Cardiac fibroblast (primary cell): ENCODE results near the gene ARHGEF17.

Source experiments
- DNase-seq, 2 donors: peaks; one replicate each; pipeline versions ENCODE4 v3.0.0 to v3.0.0-alpha.2; 2010; ENCODE audit warnings: low read depth in 2 of 2
- H3K4me3 ChIP-seq, 2 donors: replicated peaks in 1 of 2; 1 replicate in 1 of 2; 2 replicates in 1 of 2; pipeline ENCODE4 v1.5.1; 2011; ENCODE audit warnings: low read depth in 2 of 2, low read length in 2 of 2, mild to moderate bottlenecking in 2 of 2, moderate library complexity in 1 of 2
- CTCF ChIP-seq: IDR thresholded peaks from one replicate; pipeline ENCODE4 v1.5.1; 2011; ENCODE audit warnings: low read depth, mild to moderate bottlenecking, low read length, inconsistent platforms

Gene ARHGEF17

GRCh38 chr11:73398721-73399120 lies 90.6 kb downstream of the ARHGEF17 start:
- no peak overlapping the region for H3K4me3 ChIP-seq
- TF ChIP-seq CTCF = no peak
- no peak for DNase-seq

GRCh38 chr11:73399159-73399590 lies 91.1 kb downstream of the ARHGEF17 start:
- DNase-seq = peak; percentile 39 to 43

GRCh38 chr11:73399636-73400035 lies 91.6 kb downstream of the ARHGEF17 start:
- TF ChIP-seq CTCF = no peak
- H3K4me3 ChIP-seq = no peak overlapping the region
- DNase-seq = no peak

More at GRCh38 chr11:73399159-73399590, 91.1 kb downstream of the ARHGEF17 start:
- TF ChIP-seq CTCF = no peak
- H3K4me3 ChIP-seq = no peak overlapping the region

GRCh38 chr11:73400293-73400692 lies 92.2 kb downstream of the ARHGEF17 start:
- no peak overlapping the region for H3K4me3 ChIP-seq
- no peak for DNase-seq
- no peak for TF ChIP-seq CTCF

GRCh38 chr11:73401217-73401923 lies 93.3 kb downstream of the ARHGEF17 start:
- no peak overlapping the region for H3K4me3 ChIP-seq
- TF ChIP-seq CTCF = no peak
- peak in 1 of 2 donors; percentile 35 for DNase-seq

GRCh38 chr11:73401924-73402833 lies 94.1 kb downstream of the ARHGEF17 start:
- no peak for TF ChIP-seq CTCF
- H3K4me3 ChIP-seq = no peak overlapping the region
- peak in 1 of 2 donors; percentile 27 for DNase-seq
